Testis (tissue), 2 donors: ENCODE measurements around the gene RPL28.

Experiments used
- CTCF ChIP-seq, 3 experiments: fragments of 450-650 bp in 2 of 3; fragments of 200-600 bp in 1 of 3; sonication (generic) in 1 of 3; IDR thresholded peaks; one replicate each; pipeline ENCODE4 v1.5.1; 2016 to 2019; ENCODE audit warnings: antibody characterized with exemption in 3 of 3, mild to moderate bottlenecking in 2 of 3, moderate library complexity in 1 of 3
- POLR2A ChIP-seq: fragments of 450-650 bp; IDR thresholded peaks from one replicate; pipeline ENCODE4 v1.6.1; 2017; ENCODE audit warnings: antibody characterized with exemption, mild to moderate bottlenecking, moderate library complexity

- TF ChIP-seq POLR2A (no peak), CTCF (IDR thresholded peaks at IDR 0.05) (no peak)
Observed at GRCh38 chr19:55392820-55393761, 7.4 kb downstream of the RPL28 start.
